NT2/D1 (cell line): ENCODE results near the gene AIRE.

Experiments used
- SUZ12 ChIP-seq: IDR thresholded peaks from 2 replicates; pipeline ENCODE4 v1.6.1; 2011; ENCODE audit not compliant: insufficient read length, insufficient read depth; ENCODE audit errors: extremely low read depth
- YY1 ChIP-seq: IDR thresholded peaks from 2 replicates; pipeline ENCODE4 v1.6.1; 2011; ENCODE audit not compliant: insufficient read length, insufficient read depth
- ZNF274 ChIP-seq: IDR thresholded peaks from 2 replicates; pipeline ENCODE4 v1.6.1; 2011; ENCODE audit warnings: mild to moderate bottlenecking, low read depth, low read length

DNA sequence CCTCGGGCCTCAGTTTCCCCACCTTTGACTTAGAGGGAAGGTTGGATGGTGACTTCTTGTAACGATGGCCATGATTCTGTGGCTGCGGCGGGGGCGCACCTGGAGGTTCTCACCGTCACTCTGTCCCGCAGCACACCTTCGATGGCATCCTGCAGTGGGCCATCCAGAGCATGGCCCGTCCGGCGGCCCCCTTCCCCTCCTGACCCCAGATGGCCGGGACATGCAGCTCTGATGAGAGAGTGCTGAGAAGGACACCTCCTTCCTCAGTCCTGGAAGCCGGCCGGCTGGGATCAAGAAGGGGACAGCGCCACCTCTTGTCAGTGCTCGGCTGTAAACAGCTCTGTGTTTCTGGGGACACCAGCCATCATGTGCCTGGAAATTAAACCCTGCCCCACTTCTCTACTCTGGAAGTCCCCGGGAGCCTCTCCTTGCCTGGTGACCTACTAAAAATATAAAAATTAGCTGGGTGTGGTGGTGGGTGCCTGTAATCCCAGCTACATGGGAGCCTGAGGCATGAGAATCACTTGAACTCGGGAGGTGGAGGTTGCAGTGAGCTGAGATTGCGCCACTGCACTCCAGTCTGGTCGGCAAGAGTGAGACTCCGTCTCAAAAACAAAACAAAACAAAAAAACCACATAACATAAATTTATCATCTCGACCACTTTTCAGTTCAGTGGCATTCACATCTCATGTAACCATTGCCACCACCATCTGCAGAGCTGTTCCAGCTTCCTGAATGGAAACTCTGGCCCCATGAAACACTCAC, 12.0 kb downstream of the AIRE start:
- no peak for TF ChIP-seq ZNF274
- TF ChIP-seq SUZ12: no peak
- TF ChIP-seq YY1: no peak
